H1 (cell line): ENCODE measurements around the gene ISG20L2. TPM values are rescaled to one million over a fixed set of nuclear protein-coding genes. Genes with fewer than 3 reads are reported as not detected.

Source experiments
- RFX5 ChIP-seq: IDR thresholded peaks from 2 replicates; pipeline ENCODE4 v1.6.1; 2011; ENCODE audit warnings: low read depth, low read length, improper control_type of control experiment, borderline replicate concordance
- SIN3A ChIP-seq, 2 experiments: IDR thresholded peaks in 1 of 2; conservative IDR thresholded peaks in 1 of 2; 2 replicates each; pipeline ENCODE4 v1.6.1; 2011 to 2012; ENCODE audit warnings: low read length in 2 of 2, improper control_type of control experiment in 1 of 2, low read depth in 1 of 2, mild to moderate bottlenecking in 1 of 2
- SIX5 ChIP-seq: IDR thresholded peaks from 2 replicates; pipeline ENCODE4 v1.6.1; 2011; ENCODE audit warnings: mild to moderate bottlenecking, low read depth, low read length
- TAF7 ChIP-seq: optimal IDR thresholded peaks from 2 replicates; pipeline ENCODE3; 2011; ENCODE audit warnings: low read depth, mild to moderate bottlenecking, inconsistent platforms, low read length, moderate library complexity, borderline replicate concordance
- USF2 ChIP-seq: IDR thresholded peaks from 2 replicates; pipeline ENCODE4 v1.6.1; 2011; ENCODE audit warnings: low read length, improper control_type of control experiment
- polyA plus RNA-seq, 7 experiments: library from polyadenylated mRNA; depleted of rRNA in 3 of 7; stranded (reverse) in 5 of 7; unstranded in 2 of 7; fragments of >200 nt in 5 of 7; fragments of 200-250 nt in 2 of 7; gene quantifications; 1 replicate in 5 of 7; 2 replicates in 1 of 7; 4 replicates in 1 of 7; pipeline versions ENCODE4 v1.2.1 to v1.2.3, GENCODE V29; 2011 to 2013; ENCODE audit warnings: missing spikeins in 2 of 7, mixed read lengths in 2 of 7
- total RNA-seq: library from RNA; stranded (reverse); fragmentation: NEBNext Ultra II Directional; extraction: Animal tissue kit (Norgen Biotek cat#: 25700); gene quantifications from 2 replicates; pipeline ENCODE4 v1.2.1, GENCODE V29; 2021

Gene ISG20L2
- total and polyA plus RNA-seq, 2 of the 8 experiments (the other 6 are each of a cell fraction or from before 2014, with no cell fraction given), result 47.5 to 53.0 TPM

- TF ChIP-seq USF2, result no peak
- TF ChIP-seq SIN3A (conservative IDR thresholded peaks at IDR 0.05 in 1 of 2, IDR thresholded peaks at IDR 0.05 in 1 of 2; ENCODE audit: low read depth in 1 of 2, low read length in 2 of 2), result no peak
- TF ChIP-seq SIX5, result no peak
- TF ChIP-seq TAF7, result no peak
- TF ChIP-seq RFX5, result no peak
Measured at GRCh38 chr1:156694690-156694962, 33.9 kb downstream of the ISG20L2 start (continued).
